GM13977 (cell line): ENCODE data around the gene UBE2D4.
"Not testable (repeated sequence)": the region's sequence is repeated elsewhere in the genome, so short reads cannot be mapped to it uniquely, and the experiment has no call there.

Experiments
- DNase-seq: peaks from one replicate; pipeline ENCODE4 v3.0.0; 2012; ENCODE audit warnings: low spot score
- in situ Hi-C: fragments of 300-500 bp; cut with MboI; formaldehyde crosslinking; loops from one replicate; pipeline ENCODE4 v1.12.0; 2022; ENCODE audit warnings: low sequenced_read_pairs, low pct_unique_long_range_greater_than_20kb, mixed read lengths, inconsistent platforms; ENCODE audit not compliant: unreplicated experiment
- TF ChIP-seq, protein P1 (sequence below): IDR thresholded peaks from 2 replicates; pipeline ENCODE4 v1.5.1; 2012; ENCODE audit warnings: mild to moderate bottlenecking, control low read depth; ENCODE audit not compliant: insufficient read depth; ENCODE audit errors: extremely low read depth, missing control alignments

The UBE2D4 gene

GRCh38 chr7:43960933-43961332 is 34.7 kb downstream of the UBE2D4 start:
- TF ChIP-seq, protein P1, sequence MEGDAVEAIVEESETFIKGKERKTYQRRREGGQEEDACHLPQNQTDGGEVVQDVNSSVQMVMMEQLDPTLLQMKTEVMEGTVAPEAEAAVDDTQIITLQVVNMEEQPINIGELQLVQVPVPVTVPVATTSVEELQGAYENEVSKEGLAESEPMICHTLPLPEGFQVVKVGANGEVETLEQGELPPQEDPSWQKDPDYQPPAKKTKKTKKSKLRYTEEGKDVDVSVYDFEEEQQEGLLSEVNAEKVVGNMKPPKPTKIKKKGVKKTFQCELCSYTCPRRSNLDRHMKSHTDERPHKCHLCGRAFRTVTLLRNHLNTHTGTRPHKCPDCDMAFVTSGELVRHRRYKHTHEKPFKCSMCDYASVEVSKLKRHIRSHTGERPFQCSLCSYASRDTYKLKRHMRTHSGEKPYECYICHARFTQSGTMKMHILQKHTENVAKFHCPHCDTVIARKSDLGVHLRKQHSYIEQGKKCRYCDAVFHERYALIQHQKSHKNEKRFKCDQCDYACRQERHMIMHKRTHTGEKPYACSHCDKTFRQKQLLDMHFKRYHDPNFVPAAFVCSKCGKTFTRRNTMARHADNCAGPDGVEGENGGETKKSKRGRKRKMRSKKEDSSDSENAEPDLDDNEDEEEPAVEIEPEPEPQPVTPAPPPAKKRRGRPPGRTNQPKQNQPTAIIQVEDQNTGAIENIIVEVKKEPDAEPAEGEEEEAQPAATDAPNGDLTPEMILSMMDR = no peak
- in situ Hi-C loops = no loop called here
- no peak for DNase-seq

GRCh38 chr7:43966392-43966791 is 40.2 kb downstream of the UBE2D4 start:
- DNase-seq, in situ Hi-C loops: not testable (repeated sequence)

GRCh38 chr7:43968172-43969040 is 42.2 kb downstream of the UBE2D4 start:
- DNase-seq, in situ Hi-C loops: not testable (repeated sequence)

- DNase-seq, in situ Hi-C loops: not testable (repeated sequence)
These were observed 43.4 kb downstream of the UBE2D4 start for GRCh38 chr7:43969586-43969985.

GRCh38 chr7:43970698-43971097 is 44.5 kb downstream of the UBE2D4 start:
- DNase-seq, in situ Hi-C loops: not testable (repeated sequence)

DNA sequence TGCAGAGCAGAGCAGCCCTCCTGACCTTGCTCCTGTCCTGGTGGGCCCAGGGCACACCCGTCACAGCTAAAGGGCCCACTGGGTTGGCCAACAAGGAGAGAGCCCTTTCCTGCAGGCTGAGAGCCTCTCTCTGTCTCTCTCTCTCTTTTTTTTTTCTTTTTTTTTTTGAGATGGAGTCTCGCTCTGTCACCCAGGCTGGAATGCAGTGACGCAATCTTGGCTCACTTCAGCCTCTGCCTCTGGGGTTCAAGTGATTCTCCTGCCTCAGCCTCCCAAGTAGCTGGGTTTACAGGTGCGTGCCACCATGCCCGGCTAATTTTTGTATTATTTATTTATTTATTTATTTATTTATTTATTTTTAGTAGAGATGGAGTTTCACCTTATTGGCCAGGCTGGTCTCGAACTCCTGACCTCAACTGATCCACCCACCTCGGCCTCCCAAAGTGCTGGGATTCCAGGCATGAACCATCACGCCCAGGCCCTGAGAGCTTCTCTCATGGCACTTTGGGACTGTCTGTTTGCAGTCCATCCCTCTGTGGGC is 47.9 kb downstream of the UBE2D4 start:
- in situ Hi-C loops, DNase-seq: not testable (repeated sequence)

- DNase-seq, in situ Hi-C loops: not testable (repeated sequence)
These were observed 48.7 kb downstream of the UBE2D4 start for GRCh38 chr7:43974725-43975482.

DNA sequence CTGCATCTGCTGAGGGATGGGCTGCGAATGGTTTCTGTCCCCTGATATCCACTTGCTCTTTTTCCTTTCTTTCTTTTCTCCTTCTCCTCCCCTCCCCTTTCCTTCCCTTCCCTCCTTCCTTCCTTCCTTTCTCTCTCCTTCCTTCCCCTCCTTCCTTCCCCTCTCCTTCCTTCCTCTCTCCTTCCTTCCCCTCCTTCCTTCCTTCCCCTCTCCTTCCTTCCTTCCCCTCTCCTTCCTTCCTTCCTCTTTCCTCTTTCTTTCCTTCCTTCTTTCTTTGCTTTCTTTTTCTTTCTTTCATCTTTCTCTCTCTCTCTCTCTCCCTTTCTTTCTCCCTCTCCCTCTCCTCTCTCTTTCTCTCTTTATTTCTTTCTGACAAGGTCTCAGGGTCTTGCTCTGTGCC is 51.3 kb downstream of the UBE2D4 start:
- TF ChIP-seq, protein P1 = no peak
- in situ Hi-C loops = no loop called here
- DNase-seq = no peak

- in situ Hi-C loops, DNase-seq: not testable (repeated sequence)
These were observed 51.9 kb downstream of the UBE2D4 start for GRCh38 chr7:43978102-43978501.

GRCh38 chr7:43982848-43983247 is 56.6 kb downstream of the UBE2D4 start:
- in situ Hi-C loops, DNase-seq: not testable (repeated sequence)

GRCh38 chr7:43983736-43984135 is 57.5 kb downstream of the UBE2D4 start:
- in situ Hi-C loops, DNase-seq: not testable (repeated sequence)
